H9 (cell line): Measurements from ENCODE around the gene ATP2A2. TPM values are rescaled to one million over a fixed set of nuclear protein-coding genes. Genes with fewer than 3 reads are reported as not detected.

ENCODE experiments used
- DNase-seq: peaks from one replicate; pipeline ENCODE4 v3.0.0-alpha.2; 2017
- H2AFZ ChIP-seq: one replicate; pipeline ENCODE4 v1.6.1; 2013; ENCODE audit warnings: mild to moderate bottlenecking, low read length, control low read depth, moderate library complexity
- H2AK5ac ChIP-seq: 2 replicates; pipeline ENCODE4 v1.6.1; 2013; ENCODE audit warnings: low read length, control low read depth, mixed read lengths; ENCODE audit not compliant: insufficient read length
- H2BK120ac ChIP-seq: one replicate; pipeline ENCODE4 v1.6.1; 2013; ENCODE audit warnings: low read depth, mild to moderate bottlenecking, low read length, control low read depth, inconsistent platforms; ENCODE audit not compliant: poor library complexity, severe bottlenecking
- H2BK12ac ChIP-seq: 2 replicates; pipeline ENCODE4 v1.6.1; 2013; ENCODE audit warnings: low read length, control low read depth, mixed read lengths, low read depth; ENCODE audit not compliant: insufficient read length
- H2BK15ac ChIP-seq: 2 replicates; pipeline ENCODE4 v1.6.1; 2013; ENCODE audit warnings: low read depth, low read length, control low read depth
- H2BK20ac ChIP-seq: one replicate; pipeline ENCODE4 v1.6.1; 2013; ENCODE audit warnings: low read depth, mild to moderate bottlenecking, low read length, control low read depth, inconsistent platforms; ENCODE audit not compliant: poor library complexity, severe bottlenecking
- H2BK5ac ChIP-seq: 2 replicates; pipeline ENCODE4 v1.6.1; 2013; ENCODE audit warnings: low read length, control low read depth, mixed read lengths; ENCODE audit not compliant: insufficient read length
- H3K14ac ChIP-seq: 2 replicates; pipeline ENCODE4 v1.6.1; 2013; ENCODE audit warnings: low read length, control low read depth; ENCODE audit not compliant: insufficient read depth
- H3K18ac ChIP-seq: 2 replicates; pipeline ENCODE4 v1.6.1; 2013; ENCODE audit warnings: low read depth, mild to moderate bottlenecking, mixed read lengths, low read length, control low read depth; ENCODE audit not compliant: insufficient read length
- H3K23ac ChIP-seq: 2 replicates; pipeline ENCODE4 v1.6.1; 2013; ENCODE audit warnings: low read length, control low read depth, mixed read lengths, low read depth; ENCODE audit not compliant: insufficient read length
- H3K23me2 ChIP-seq: 2 replicates; pipeline ENCODE4 v1.6.1; 2013; ENCODE audit warnings: low read depth, mild to moderate bottlenecking, mixed read lengths, low read length, control low read depth; ENCODE audit not compliant: insufficient read length, poor library complexity, severe bottlenecking
- H3K27ac ChIP-seq: 2 replicates; pipeline ENCODE4 v1.5.1; 2013; ENCODE audit warnings: low read length, control low read depth, mixed read lengths, low read depth; ENCODE audit not compliant: insufficient read length
- H3K27me3 ChIP-seq: 2 replicates; pipeline ENCODE4 v1.6.1; 2013; ENCODE audit warnings: low read length, control low read depth, inconsistent platforms; ENCODE audit not compliant: insufficient read depth
- H3K4ac ChIP-seq: 2 replicates; pipeline ENCODE4 v1.6.1; 2013; ENCODE audit warnings: low read depth, mild to moderate bottlenecking, control low read depth, inconsistent platforms, low read length, moderate library complexity
- H3K4me1 ChIP-seq: 2 replicates; pipeline ENCODE4 v1.6.1; 2013; ENCODE audit warnings: low read length, control low read depth, inconsistent platforms; ENCODE audit not compliant: insufficient read depth
- H3K4me2 ChIP-seq: 2 replicates; pipeline ENCODE4 v1.6.1; 2013; ENCODE audit warnings: low read length, control low read depth, mixed read lengths; ENCODE audit not compliant: insufficient read length, insufficient read depth
- H3K56ac ChIP-seq: 2 replicates; pipeline ENCODE4 v1.6.1; 2013; ENCODE audit warnings: low read depth, mild to moderate bottlenecking, mixed read lengths, low read length, control low read depth; ENCODE audit not compliant: insufficient read length
- H3K79me1 ChIP-seq: 2 replicates; pipeline ENCODE4 v1.6.1; 2013; ENCODE audit warnings: low read depth, mild to moderate bottlenecking, moderate library complexity, low read length, control low read depth, inconsistent platforms; ENCODE audit not compliant: insufficient read depth, poor library complexity, severe bottlenecking
- H3K79me2 ChIP-seq: 2 replicates; pipeline ENCODE4 v1.6.1; 2013; ENCODE audit warnings: low read length, control low read depth, inconsistent platforms; ENCODE audit not compliant: insufficient read depth
- H3K9ac ChIP-seq: 2 replicates; pipeline ENCODE4 v1.6.1; 2013; ENCODE audit warnings: low read length, control low read depth, mixed read lengths; ENCODE audit not compliant: insufficient read length; ENCODE audit errors: extremely low read depth
- H3K9me3 ChIP-seq: one replicate; pipeline ENCODE4 v1.6.1; 2013; ENCODE audit warnings: low read depth, low read length, inconsistent platforms; ENCODE audit not compliant: control insufficient read depth
- H3T11ph ChIP-seq: one replicate; pipeline ENCODE4 v1.6.1; 2013; ENCODE audit warnings: mild to moderate bottlenecking, low read length, control low read depth, inconsistent platforms
- H4K20me1 ChIP-seq: one replicate; pipeline ENCODE4 v1.6.1; 2013; ENCODE audit not compliant: control insufficient read depth, insufficient read length, insufficient read depth
- H4K5ac ChIP-seq: 2 replicates; pipeline ENCODE4 v1.6.1; 2013; ENCODE audit warnings: low read depth, mild to moderate bottlenecking, mixed read lengths, low read length, control low read depth; ENCODE audit not compliant: insufficient read length
- H4K8ac ChIP-seq: replicated peaks from 2 replicates; pipeline ENCODE4 v1.6.1; 2013; ENCODE audit warnings: low read length, control low read depth, mixed read lengths, low read depth; ENCODE audit not compliant: insufficient read length
- H4K91ac ChIP-seq: 2 replicates; pipeline ENCODE4 v1.6.1; 2013; ENCODE audit warnings: low read depth, mild to moderate bottlenecking, moderate library complexity, mixed read lengths, low read length, control low read depth; ENCODE audit not compliant: insufficient read length
- H3K27ac Mint-ChIP-seq, 3 experiments: 2 replicates in 2 of 3; 3 replicates in 1 of 3; pipeline ENCODE4 v1.8.0; 2020 to 2021; ENCODE audit warnings: mixed read lengths in 3 of 3, mild to moderate bottlenecking in 1 of 3, moderate library complexity in 1 of 3
- H3K27me3 Mint-ChIP-seq: 2 replicates; pipeline ENCODE4 v1.8.0; 2021; ENCODE audit warnings: low read depth, mild to moderate bottlenecking, moderate library complexity, mixed read lengths
- H3K36me3 Mint-ChIP-seq, 3 experiments: 2 replicates in 2 of 3; 3 replicates in 1 of 3; pipeline ENCODE4 v1.8.0; 2020 to 2021; ENCODE audit warnings: low read depth in 3 of 3, mixed read lengths in 3 of 3; ENCODE audit not compliant: insufficient read depth in 1 of 3
- H3K4me1 Mint-ChIP-seq, 2 experiments: 2 replicates each; pipeline ENCODE4 v1.8.0; 2020; ENCODE audit warnings: mixed read lengths in 2 of 2
- H3K4me3 Mint-ChIP-seq, 2 experiments: 2 replicates in 1 of 2; 3 replicates in 1 of 2; pipeline ENCODE4 v1.8.0; 2020 to 2021; ENCODE audit warnings: mild to moderate bottlenecking in 2 of 2, mixed read lengths in 2 of 2, moderate library complexity in 1 of 2
- H3K9me3 Mint-ChIP-seq, 2 experiments: 2 replicates in 1 of 2; 3 replicates in 1 of 2; pipeline ENCODE4 v1.8.0; 2020; ENCODE audit warnings: mild to moderate bottlenecking in 2 of 2, mixed read lengths in 2 of 2, moderate library complexity in 1 of 2
- CTCF ChIP-seq: fragments of 200-600 bp; sonication (generic); conservative IDR thresholded peaks from 3 replicates; pipeline ENCODE4 v1.8.0; 2021; ENCODE audit warnings: antibody characterized with exemption, mild to moderate bottlenecking
- WGBS: extraction: QIAGEN DNeasy Blood & Tissue Kit; methylation state at CpG from one replicate; pipeline ENCODE4 v1.1.7; 2013; ENCODE audit warnings: missing lambda C conversion rate, low lambda C conversion rate, mixed read lengths; ENCODE audit not compliant: insufficient read length; ENCODE audit errors: extremely low coverage; 5-methylcytosine and 5-hydroxymethylcytosine counted together
- total RNA-seq: library from RNA; stranded (reverse); gene quantifications from 2 replicates; pipeline ENCODE4 v1.2.1, GENCODE V29; 2021

Gene ATP2A2
- total RNA-seq, 1 experiment from 2014 or later: 257 TPM

GRCh38 chr12:110340706-110341105 is 59.7 kb downstream of the ATP2A2 start:
- Mint-ChIP-seq H3K9me3 (no peaks in the 10 kb centered on the region), H3K36me3 (peaks cover 80 to 99% (median 99%) of the 10 kb centered on the region in 3 experiments; a peak in 6 of 7 replicates), H3K4me1 (peaks cover 2 to 8% of the 10 kb centered on the region in 2 experiments; a peak in 3 of 4 replicates), H3K27ac (peak overlapping the region in 2 of 3 experiments; percentile 19 to 64; a peak in 4 of 7 replicates), H3K27me3 (no peaks in the 10 kb centered on the region), H3K4me3 (no peak overlapping the region)
- Histone ChIP-seq H3K79me1 (no peaks in the 10 kb centered on the region), H4K5ac (no peak overlapping the region), H3K18ac (no peak overlapping the region), H3K23ac (no peak overlapping the region), H3K9me3 (no peaks in the 10 kb centered on the region), H2BK120ac (no peak overlapping the region), H2AK5ac (no peak overlapping the region), H4K8ac (no peak overlapping the region), H2BK15ac (no peak overlapping the region), H3K27ac (no peak overlapping the region), H3K56ac (no peak overlapping the region), H3K4me1 (no peaks in the 10 kb centered on the region), H3K4ac (no peak overlapping the region), H2BK5ac (no peak overlapping the region), H3T11ph (no peak overlapping the region), H3K4me2 (no peak overlapping the region), H2BK20ac (no peak overlapping the region), H3K23me2 (peaks cover 3% of the 10 kb centered on the region), H4K91ac (no peak overlapping the region), H2AFZ (no peak overlapping the region), H3K9ac (no peak overlapping the region), H3K27me3 (no peaks in the 10 kb centered on the region), H3K79me2 (no peaks in the 10 kb centered on the region), H3K14ac (no peak overlapping the region), H2BK12ac (no peak overlapping the region), H4K20me1 (no peaks in the 10 kb centered on the region)
- no CpG with 5 or more reads among the region's 18 CpGs for WGBS
- DNase-seq: no peak
- TF ChIP-seq CTCF: no peak
